H1 (cell line): ENCODE data around the gene CCDC7. TPM values are rescaled to one million over a fixed set of nuclear protein-coding genes. Genes with fewer than 3 reads are reported as not detected.
"Not testable (repeated sequence)": the region's sequence is repeated elsewhere in the genome, so short reads cannot be mapped to it uniquely, and the experiment has no call there.

Source experiments
- CTCF ChIA-PET: fragments of 300-600 bp; sonication (Branson Sonifier 250); formaldehyde crosslinking; loops from one replicate; lab custom pipeline; 2021; ENCODE audit not compliant: partially characterized antibody; lab: Charles Lee
- POLR2A ChIA-PET: fragments of 300-600 bp; sonication (Branson Sonifier 250); formaldehyde crosslinking; loops from one replicate; lab custom pipeline; 2021; ENCODE audit warnings: inconsistent platforms; ENCODE audit not compliant: partially characterized antibody; lab: Charles Lee
- DNase-seq, 2 experiments: peaks; one replicate each; pipeline versions ENCODE4 v3.0.0 to v3.0.0-alpha.2; 2010 to 2022; ENCODE audit warnings: low spot score in 2 of 2, low read depth in 1 of 2, mixed read lengths in 1 of 2
- FAIRE-seq: peaks from 2 replicates; lab custom pipeline; 2011; peaks lifted over from hg19 to GRCh38; lab: Jason Lieb, UNC
- H2AFZ ChIP-seq: 2 replicates; pipeline ENCODE4 v1.8.1; 2012; ENCODE audit warnings: low read length, inconsistent platforms
- H2AK5ac ChIP-seq: 2 replicates; pipeline ENCODE4 v1.6.1; 2013; ENCODE audit warnings: low read depth, low read length
- H2BK120ac ChIP-seq: replicated peaks from 2 replicates; pipeline ENCODE3; 2013; ENCODE audit warnings: low read depth, low read length, inconsistent platforms
- H2BK12ac ChIP-seq: 2 replicates; pipeline ENCODE4 v1.6.1; 2013; ENCODE audit warnings: low read depth, low read length
- H2BK15ac ChIP-seq: 2 replicates; pipeline ENCODE4 v1.6.1; 2013; ENCODE audit warnings: low read length
- H2BK20ac ChIP-seq: 2 replicates; pipeline ENCODE4 v1.6.1; 2013; ENCODE audit warnings: low read length
- H2BK5ac ChIP-seq: 2 replicates; pipeline ENCODE4 v1.6.1; 2013; ENCODE audit warnings: low read depth, low read length
- H3K14ac ChIP-seq: 2 replicates; pipeline ENCODE4 v1.6.1; 2013; ENCODE audit warnings: inconsistent platforms; ENCODE audit not compliant: insufficient read length
- H3K18ac ChIP-seq: 2 replicates; pipeline ENCODE4 v1.6.1; 2013; ENCODE audit warnings: low read length; ENCODE audit errors: extremely low read depth
- H3K23ac ChIP-seq: 2 replicates; pipeline ENCODE4 v1.6.1; 2013; ENCODE audit warnings: inconsistent platforms; ENCODE audit not compliant: insufficient read length
- H3K23me2 ChIP-seq: 2 replicates; pipeline ENCODE4 v1.6.1; 2013; ENCODE audit warnings: low read depth, low read length
- H3K27ac ChIP-seq: 2 replicates; pipeline ENCODE4 v1.6.1; 2011; ENCODE audit warnings: low read depth, low read length, inconsistent platforms
- H3K27me3 ChIP-seq, 4 experiments: replicated peaks in 1 of 4; 1 replicate in 1 of 4; 2 replicates in 3 of 4; pipeline versions ENCODE4 v1.6.1 to v1.8.1; 2011 to 2013; ENCODE audit warnings: low read length in 3 of 4, mild to moderate bottlenecking in 3 of 4, inconsistent platforms in 2 of 4, mixed read lengths in 2 of 4, moderate library complexity in 1 of 4; ENCODE audit not compliant: control insufficient read depth in 3 of 4, insufficient read depth in 3 of 4; ENCODE audit errors: extremely low read depth in 1 of 4
- H3K36me3 ChIP-seq, 4 experiments: 2 replicates each; pipeline versions ENCODE4 v1.6.1 to v1.8.1; 2011 to 2013; ENCODE audit warnings: mild to moderate bottlenecking in 4 of 4, low read length in 3 of 4, moderate library complexity in 2 of 4, control low read depth in 1 of 4, inconsistent platforms in 1 of 4; ENCODE audit not compliant: insufficient read depth in 4 of 4, control insufficient read depth in 2 of 4
- H3K4ac ChIP-seq: replicated peaks from 2 replicates; pipeline ENCODE3; 2013; ENCODE audit warnings: low read length, low read depth, mixed read lengths, inconsistent platforms; ENCODE audit not compliant: insufficient read length
- H3K4me1 ChIP-seq, 4 experiments: replicated peaks in 1 of 4; 1 replicate in 1 of 4; 2 replicates in 3 of 4; pipeline versions ENCODE4 v1.6.1 to v1.8.1; 2011 to 2013; ENCODE audit warnings: low read length in 3 of 4, inconsistent platforms in 2 of 4, mixed read lengths in 1 of 4; ENCODE audit not compliant: insufficient read depth in 4 of 4, control insufficient read depth in 3 of 4
- H3K4me2 ChIP-seq, 2 experiments: 2 replicates each; pipeline versions ENCODE4 v1.6.1 to v1.8.1; 2011 to 2013; ENCODE audit warnings: low read depth in 2 of 2, low read length in 2 of 2, control low read depth in 1 of 2, inconsistent platforms in 1 of 2, mild to moderate bottlenecking in 1 of 2; ENCODE audit not compliant: insufficient read depth in 1 of 2
- H3K4me3 ChIP-seq, 4 experiments: fragments of 200-600, 300-600 bp in 1 of 4; sonication (generic), shearing (Covaris generic), sonication (Bioruptor Twin) in 1 of 4; 2 replicates each; pipeline versions ENCODE4 v1.5.1 to v1.8.1; 2011 to 2016; ENCODE audit warnings: low read length in 4 of 4, low read depth in 3 of 4, control low read depth in 2 of 4, inconsistent platforms in 2 of 4, mild to moderate bottlenecking in 2 of 4, mixed read lengths in 1 of 4, moderate library complexity in 1 of 4; ENCODE audit not compliant: insufficient read depth in 2 of 4; ENCODE audit errors: extremely low read depth in 1 of 4
- H3K56ac ChIP-seq: replicated peaks from 2 replicates; pipeline ENCODE3; 2013; ENCODE audit warnings: low read depth, mild to moderate bottlenecking, mixed read lengths, low read length, inconsistent platforms; ENCODE audit not compliant: insufficient read length
- H3K79me1 ChIP-seq: 2 replicates; pipeline ENCODE4 v1.6.1; 2013; ENCODE audit warnings: low read depth, low read length, control low read depth
- H3K79me2 ChIP-seq, 2 experiments: 2 replicates each; pipeline versions ENCODE4 v1.6.1 to v1.8.1; 2012 to 2013; ENCODE audit warnings: low read length in 2 of 2, mild to moderate bottlenecking in 2 of 2, inconsistent platforms in 1 of 2; ENCODE audit not compliant: insufficient read depth in 2 of 2, control insufficient read depth in 1 of 2
- H3K9ac ChIP-seq, 4 experiments: replicated peaks in 1 of 4; 1 replicate in 1 of 4; 2 replicates in 3 of 4; pipeline versions ENCODE4 v1.6.1 to v1.8.1; 2011 to 2013; ENCODE audit warnings: low read depth in 3 of 4, low read length in 3 of 4, control low read depth in 2 of 4, mild to moderate bottlenecking in 2 of 4, moderate library complexity in 2 of 4, inconsistent platforms in 1 of 4; ENCODE audit errors: extremely low read depth in 1 of 4
- H3K9me3 ChIP-seq, 2 experiments: 2 replicates each; pipeline versions ENCODE4 v1.6.1 to v1.8.1; 2012 to 2013; ENCODE audit warnings: mild to moderate bottlenecking in 2 of 2, moderate library complexity in 2 of 2, control low read depth in 1 of 2, inconsistent platforms in 1 of 2, low read depth in 1 of 2, low read length in 1 of 2, mixed read lengths in 1 of 2; ENCODE audit not compliant: insufficient read depth in 2 of 2
- H4K20me1 ChIP-seq, 2 experiments: replicated peaks in 1 of 2; 2 replicates each; pipeline versions ENCODE3 to v1.8.1; 2011 to 2013; ENCODE audit warnings: inconsistent platforms in 2 of 2, low read length in 2 of 2, mild to moderate bottlenecking in 1 of 2; ENCODE audit not compliant: insufficient read depth in 2 of 2, control insufficient read depth in 1 of 2
- H4K5ac ChIP-seq: 2 replicates; pipeline ENCODE4 v1.6.1; 2013; ENCODE audit warnings: low read length, low read depth, mixed read lengths, inconsistent platforms; ENCODE audit not compliant: insufficient read length
- H4K8ac ChIP-seq: 2 replicates; pipeline ENCODE4 v1.8.0; 2013; ENCODE audit warnings: mild to moderate bottlenecking, moderate library complexity, low read length, inconsistent platforms; ENCODE audit not compliant: insufficient read depth; ENCODE audit errors: extremely low read depth
- H4K91ac ChIP-seq: replicated peaks from 2 replicates; pipeline ENCODE3; 2013; ENCODE audit warnings: low read length, mixed read lengths, inconsistent platforms; ENCODE audit not compliant: insufficient read length
- WGBS, 2 experiments: shearing (Covaris generic) in 1 of 2; methylation state at CpG; one replicate each; pipeline versions ENCODE4 v1.1.6 to v1.1.7; 2013 to 2015; ENCODE audit warnings: low lambda C conversion rate in 2 of 2, mixed read lengths in 2 of 2, inconsistent platforms in 1 of 2, low coverage in 1 of 2, missing lambda C conversion rate in 1 of 2; ENCODE audit not compliant: insufficient replicate concordance in 2 of 2, insufficient coverage in 1 of 2, insufficient read length in 1 of 2; ENCODE audit errors: extremely low coverage in 1 of 2, missing lambda C conversion rate in 1 of 2; 5-methylcytosine and 5-hydroxymethylcytosine counted together
- polyA plus RNA-seq, 7 experiments: library from polyadenylated mRNA; depleted of rRNA in 3 of 7; stranded (reverse) in 5 of 7; unstranded in 2 of 7; fragments of >200 nt in 5 of 7; fragments of 200-250 nt in 2 of 7; gene quantifications; 1 replicate in 5 of 7; 2 replicates in 1 of 7; 4 replicates in 1 of 7; pipeline versions ENCODE4 v1.2.1 to v1.2.3, GENCODE V29; 2011 to 2013; ENCODE audit warnings: missing spikeins in 2 of 7, mixed read lengths in 2 of 7
- total RNA-seq: library from RNA; stranded (reverse); fragmentation: NEBNext Ultra II Directional; extraction: Animal tissue kit (Norgen Biotek cat#: 25700); gene quantifications from 2 replicates; pipeline ENCODE4 v1.2.1, GENCODE V29; 2021

The CCDC7 gene
- total and polyA plus RNA-seq, 2 of the 8 experiments (the other 6 are each of a cell fraction or from before 2014, with no cell fraction given) = 0.18 to 0.74 TPM

DNA sequence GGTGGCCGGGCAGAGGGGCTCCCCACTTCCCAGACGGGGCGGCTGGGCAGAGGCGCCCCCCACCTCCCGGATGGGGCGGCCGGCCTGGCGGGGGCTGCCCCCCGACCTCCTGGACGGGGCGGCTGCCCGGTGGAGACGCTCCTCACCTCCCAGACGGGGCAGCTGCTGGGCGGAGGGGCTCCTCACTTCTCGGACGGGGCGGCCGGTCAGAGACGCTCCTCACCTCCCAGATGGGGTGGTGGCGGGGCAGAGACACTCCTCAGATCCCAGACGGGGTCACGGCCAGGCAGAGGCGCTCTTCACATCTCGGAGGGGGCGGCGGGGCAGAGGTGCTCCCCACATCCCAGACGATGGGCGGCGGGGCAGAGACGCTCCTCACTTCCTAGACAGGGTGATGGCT, 54.2 kb downstream of the CCDC7 start:
- H2BK12ac ChIP-seq, CTCF ChIA-PET, H2AK5ac ChIP-seq, H3K56ac ChIP-seq, H3K79me1 ChIP-seq, DNase-seq, H4K5ac ChIP-seq, H3K18ac ChIP-seq, H3K9ac ChIP-seq, H4K8ac ChIP-seq, H2BK15ac ChIP-seq, FAIRE-seq, H4K91ac ChIP-seq, H3K23ac ChIP-seq, H3K79me2 ChIP-seq, H3K14ac ChIP-seq, H3K23me2 ChIP-seq, H3K4ac ChIP-seq, H2BK5ac ChIP-seq, H3K27ac ChIP-seq, H3K27me3 ChIP-seq, H3K4me1 ChIP-seq, H2BK120ac ChIP-seq, H3K4me3 ChIP-seq, POLR2A ChIA-PET, H4K20me1 ChIP-seq, H3K36me3 ChIP-seq, H3K4me2 ChIP-seq, H2BK20ac ChIP-seq, H2AFZ ChIP-seq: not testable (repeated sequence)
- WGBS, 2 experiments = 96% methylated on average over 10 of the region's 31 CpGs; no CpG with 5 or more reads in 1 of the 2 experiments
- peaks cover 6 to 16% of the 10 kb centered on the region in 2 experiments; a peak in 3 of 4 replicates for H3K9me3 ChIP-seq
